ENCODE results near the gene MRTFA. TPM values are rescaled to one million over a fixed set of nuclear protein-coding genes. Genes with fewer than 3 reads are reported as not detected.
"Not testable (repeated sequence)": the region's sequence is repeated elsewhere in the genome, so short reads cannot be mapped to it uniquely, and the experiment has no call there.

MRTFA gene
- total RNA-seq, 4 donors from 2014 or later, result 59.7 to 163 (median 111) TPM

GRCh38 chr22:40631925-40632324, 4.6 kb downstream of the MRTFA start:
- no peak for DNase-seq (ENCODE audit: low spot score in 2 of 2)
- no peak overlapping the region for H3K4me3 ChIP-seq (ENCODE audit: low read depth, poor library complexity, severe bottlenecking)
- 95 to 100% methylated on average over 2 of the region's 2 CpGs for WGBS, 2 donors
- TF ChIP-seq POLR2A (IDR thresholded peaks at IDR 0.05) (no peak), CTCF (IDR thresholded peaks at IDR 0.05) (no peak)
- intact Hi-C loops (cut with DNase I; ENCODE audit: low total_unique reads), result no loop called here

- TF ChIP-seq CTCF (IDR thresholded peaks at IDR 0.05) (no peak), POLR2A (IDR thresholded peaks at IDR 0.05) (no peak)
- intact Hi-C loops (cut with DNase I; ENCODE audit: low total_unique reads), result no loop called here
- DNase-seq (ENCODE audit: low spot score in 2 of 2), result no peak
- WGBS, 2 donors, result 78 to 86% methylated on average over 3 of the region's 3 CpGs
- no peak overlapping the region for H3K4me3 ChIP-seq (ENCODE audit: low read depth, poor library complexity, severe bottlenecking)
Measured at GRCh38 chr22:40628354-40629042, 8.0 kb downstream of the MRTFA start.

- no peak for DNase-seq (ENCODE audit: low spot score in 2 of 2)
- no peak for TF ChIP-seq POLR2A (IDR thresholded peaks at IDR 0.05)
- no peak for TF ChIP-seq CTCF (IDR thresholded peaks at IDR 0.05)
- 58 to 61% methylated on average over 5 of the region's 5 CpGs for whole genome bisulfite sequencing, 2 donors
- intact Hi-C loops (cut with DNase I; ENCODE audit: low total_unique reads), result no loop called here
- H3K4me3 ChIP-seq (ENCODE audit: low read depth, poor library complexity, severe bottlenecking), result no peak overlapping the region
Measured at GRCh38 chr22:40627612-40628011, 8.9 kb downstream of the MRTFA start.

GRCh38 chr22:40626851-40627250, 9.7 kb downstream of the MRTFA start:
- DNase-seq (ENCODE audit: low spot score in 2 of 2), result no peak
- WGBS, 2 donors, result 84 to 91% methylated on average over 2 of the region's 2 CpGs
- H3K4me3 ChIP-seq (ENCODE audit: low read depth, poor library complexity, severe bottlenecking), result no peak overlapping the region
- intact Hi-C loops (cut with DNase I; ENCODE audit: low total_unique reads), result no loop called here
- TF ChIP-seq POLR2A (IDR thresholded peaks at IDR 0.05) (no peak), CTCF (IDR thresholded peaks at IDR 0.05) (no peak)

- DNase-seq (ENCODE audit: low spot score in 2 of 2); H3K4me3 ChIP-seq (ENCODE audit: low read depth, poor library complexity, severe bottlenecking): not testable (repeated sequence)
- WGBS, 2 donors, result 91 to 92% methylated on average over 3 of the region's 3 CpGs
Measured at GRCh38 chr22:40625794-40626193, 10.7 kb downstream of the MRTFA start.

GRCh38 chr22:40625281-40625680, 11.2 kb downstream of the MRTFA start:
- 93% methylated on average over 3 of the region's 3 CpGs for WGBS, 2 donors
- DNase-seq (ENCODE audit: low spot score in 2 of 2); H3K4me3 ChIP-seq (ENCODE audit: low read depth, poor library complexity, severe bottlenecking); intact Hi-C loops (cut with DNase I; ENCODE audit: low total_unique reads): not testable (repeated sequence)

More at GRCh38 chr22:40625794-40626193, 10.7 kb downstream of the MRTFA start:
- intact Hi-C loops (cut with DNase I; ENCODE audit: low total_unique reads), result not testable (repeated sequence)

- H3K4me3 ChIP-seq (ENCODE audit: low read depth, poor library complexity, severe bottlenecking), result no peak overlapping the region
- DNase-seq (ENCODE audit: low spot score in 2 of 2), result no peak
- no peak for TF ChIP-seq POLR2A (IDR thresholded peaks at IDR 0.05)
- TF ChIP-seq CTCF (IDR thresholded peaks at IDR 0.05), result no peak
- intact Hi-C loops (cut with DNase I; ENCODE audit: low total_unique reads), result no loop called here
- WGBS, 2 donors, result 88 to 89% methylated on average over 1 of the region's 1 CpG
Measured at GRCh38 chr22:40624770-40625169, 11.7 kb downstream of the MRTFA start.

Data from lower leg skin (tissue), 4 donors.